ENCODE data around the gene TCF25. TPM values are rescaled to one million over a fixed set of nuclear protein-coding genes. Genes with fewer than 3 reads are reported as not detected.
"Not testable (repeated sequence)": the region's sequence is repeated elsewhere in the genome, so short reads cannot be mapped to it uniquely, and the experiment has no call there.

TCF25 gene
- total and polyA plus RNA-seq, 2 experiments from 2014 or later: 95.4 to 143 TPM

- H3K9me2 ChIP-seq (ENCODE audit: insufficient read depth); H3K79me2 ChIP-seq (replicated peaks; ENCODE audit: insufficient read depth); H2AFZ ChIP-seq; H3K4me2 ChIP-seq; H3K4me1 Mint-ChIP-seq; H3K27me3 ChIP-seq (ENCODE audit: insufficient read depth); H4K20me1 ChIP-seq (replicated peaks; ENCODE audit: insufficient read depth); H3K4me3 ChIP-seq; DNase-seq (ENCODE audit: low spot score); H3K27ac Mint-ChIP-seq; H3K4me3 Mint-ChIP-seq; H3K36me3 ChIP-seq (ENCODE audit: insufficient read depth); ATAC-seq; H3K36me3 Mint-ChIP-seq (ENCODE audit: low read depth); H3K9me3 Mint-ChIP-seq; H3K27ac ChIP-seq (ENCODE audit: low read depth): not testable (repeated sequence)
- peaks cover 19% of the 10 kb centered on the region for H3F3A ChIP-seq (replicated peaks; ENCODE audit: low read depth)
- TF ChIP-seq ZNF331 (CRISPR knock-in tag; IDR thresholded peaks at IDR 0.05; ENCODE audit: low read depth): peak; percentile 67
- peaks cover 11% of the 10 kb centered on the region for H3K4me1 ChIP-seq (ENCODE audit: insufficient read depth)
- H3K27me3 Mint-ChIP-seq (ENCODE audit: insufficient read depth, low read depth, poor library complexity): peaks cover 42% of the 10 kb centered on the region
Measured at GRCh38 chr16:89914642-89915285, 41.4 kb downstream of the TCF25 start.

- Mint-ChIP-seq H3K9me3 (peaks cover 7% of the 10 kb centered on the region; the same call in 2 of the 3 replicates), H3K27me3 (ENCODE audit: insufficient read depth, low read depth, poor library complexity) (peaks cover 45% of the 10 kb centered on the region), H3K4me3 (no peak overlapping the region; the same call in 2 of the 3 replicates), H3K4me1 (peaks cover 4% of the 10 kb centered on the region; the same call in 2 of the 3 replicates), H3K27ac (no peak overlapping the region), H3K36me3 (ENCODE audit: low read depth) (peaks cover 5% of the 10 kb centered on the region; the same call in 2 of the 3 replicates)
- ATAC-seq (no peak), DNase-seq (ENCODE audit: low spot score) (no peak)
- Histone ChIP-seq H4K20me1 (replicated peaks; ENCODE audit: insufficient read depth) (no peaks in the 10 kb centered on the region), H3K36me3 (ENCODE audit: insufficient read depth) (no peaks in the 10 kb centered on the region), H3K4me1 (ENCODE audit: insufficient read depth) (peaks cover 9% of the 10 kb centered on the region), H2AFZ (no peak overlapping the region), H3F3A (replicated peaks; ENCODE audit: low read depth) (peaks cover 17% of the 10 kb centered on the region), H3K27me3 (ENCODE audit: insufficient read depth) (peaks cover 9% of the 10 kb centered on the region; the same call in 1 of the 2 replicates), H3K4me2 (no peak overlapping the region), H3K79me2 (replicated peaks; ENCODE audit: insufficient read depth) (no peaks in the 10 kb centered on the region), H3K4me3 (no peak overlapping the region), H3K9me2 (ENCODE audit: insufficient read depth) (no peaks in the 10 kb centered on the region), H3K27ac (ENCODE audit: low read depth) (no peak overlapping the region)
- no peak for TF ChIP-seq ETS1 (IDR thresholded peaks at IDR 0.05)
- no peak for TF ChIP-seq NANOG (IDR thresholded peaks at IDR 0.05; ENCODE audit: borderline replicate concordance)
- TF ChIP-seq EZH2 (IDR thresholded peaks at IDR 0.05; ENCODE audit: low read depth, unreplicated experiment): no peak
- TF ChIP-seq ZNF462 (CRISPR knock-in tag; IDR thresholded peaks at IDR 0.05): no peak
- TF ChIP-seq CREB1 (CRISPR knock-in tag; IDR thresholded peaks at IDR 0.05; ENCODE audit: low read depth): no peak
- no peak for TF ChIP-seq ZNF331 (CRISPR knock-in tag; IDR thresholded peaks at IDR 0.05; ENCODE audit: low read depth)
- no peak for TF ChIP-seq EZH2phosphoT487 (IDR thresholded peaks at IDR 0.05; ENCODE audit: unreplicated experiment)
- TF ChIP-seq CTCF (conservative IDR thresholded peaks at IDR 0.05; ENCODE audit: low read depth in 2 of 2): no peak
Measured at GRCh38 chr16:89915303-89916232, 42.2 kb downstream of the TCF25 start.

All from GM23338 (cell line).